Adrenal gland (tissue), 5 donors: ENCODE measurements around the gene SH2D4B.

Source experiments
- CTCF ChIP-seq, 6 experiments: fragments of 450-650 bp in 4 of 6; fragments of 200-600 bp in 2 of 6; sonication (generic) in 1 of 6; IDR thresholded peaks; 1 replicate in 5 of 6; 2 replicates in 1 of 6; pipeline versions ENCODE4 v1.5.1 to v1.8.0; 2016 to 2021; ENCODE audit warnings: antibody characterized with exemption in 6 of 6, mild to moderate bottlenecking in 2 of 6, moderate library complexity in 1 of 6
- POLR2A ChIP-seq, 2 donors: fragments of 450-650 bp; IDR thresholded peaks; one replicate each; pipeline ENCODE4 v1.6.1; 2017; ENCODE audit warnings: antibody characterized with exemption in 2 of 2, mild to moderate bottlenecking in 2 of 2, moderate library complexity in 1 of 2
- donor health status: DM: no; HTN: no; CAD: no.

DNA sequence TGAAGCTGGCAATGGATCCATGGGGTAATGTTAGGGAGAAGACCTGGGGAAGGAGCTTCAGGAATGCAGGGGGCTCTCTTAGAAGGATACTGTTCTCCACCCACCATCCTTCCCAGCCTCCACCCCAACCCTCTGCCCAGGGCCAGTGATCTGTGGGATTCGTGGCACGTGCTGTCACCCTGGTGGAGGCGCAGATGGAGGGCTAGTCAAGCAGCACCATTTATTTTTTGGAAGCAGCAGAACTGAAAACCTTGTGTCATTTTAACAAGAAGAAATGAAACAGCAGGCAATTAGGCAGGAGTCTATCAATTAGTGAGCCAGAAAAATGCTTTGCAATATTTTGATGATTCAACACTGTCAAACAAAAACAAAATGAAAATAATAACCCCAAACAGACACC, 155.9 kb downstream of the SH2D4B start:
- TF ChIP-seq CTCF (IDR thresholded peaks at IDR 0.05), result no peak
- TF ChIP-seq POLR2A (IDR thresholded peaks at IDR 0.05), result no peak
